IPS-15b (cell line): ENCODE results near the gene FMNL2.

ENCODE experiments used
- H3K27me3 ChIP-seq: one replicate; pipeline ENCODE4 v1.6.1; 2013; ENCODE audit warnings: low read length; ENCODE audit not compliant: control insufficient read depth, insufficient read depth
- H3K36me3 ChIP-seq: one replicate; pipeline ENCODE4 v1.6.1; 2013; ENCODE audit warnings: low read length; ENCODE audit not compliant: control insufficient read depth, insufficient read depth
- H3K4me1 ChIP-seq: one replicate; pipeline ENCODE4 v1.6.1; 2013; ENCODE audit warnings: mild to moderate bottlenecking, low read length; ENCODE audit not compliant: control insufficient read depth, insufficient read depth
- H3K4me3 ChIP-seq: one replicate; pipeline ENCODE4 v1.5.1; 2013; ENCODE audit warnings: low read depth, low read length
- H3K9ac ChIP-seq: one replicate; pipeline ENCODE4 v1.6.1; 2013; ENCODE audit warnings: low read depth, mild to moderate bottlenecking, low read length
- H3K9me3 ChIP-seq: one replicate; pipeline ENCODE4 v1.6.1; 2013; ENCODE audit warnings: mild to moderate bottlenecking, low read length; ENCODE audit not compliant: control insufficient read depth, insufficient read depth

FMNL2 gene

DNA sequence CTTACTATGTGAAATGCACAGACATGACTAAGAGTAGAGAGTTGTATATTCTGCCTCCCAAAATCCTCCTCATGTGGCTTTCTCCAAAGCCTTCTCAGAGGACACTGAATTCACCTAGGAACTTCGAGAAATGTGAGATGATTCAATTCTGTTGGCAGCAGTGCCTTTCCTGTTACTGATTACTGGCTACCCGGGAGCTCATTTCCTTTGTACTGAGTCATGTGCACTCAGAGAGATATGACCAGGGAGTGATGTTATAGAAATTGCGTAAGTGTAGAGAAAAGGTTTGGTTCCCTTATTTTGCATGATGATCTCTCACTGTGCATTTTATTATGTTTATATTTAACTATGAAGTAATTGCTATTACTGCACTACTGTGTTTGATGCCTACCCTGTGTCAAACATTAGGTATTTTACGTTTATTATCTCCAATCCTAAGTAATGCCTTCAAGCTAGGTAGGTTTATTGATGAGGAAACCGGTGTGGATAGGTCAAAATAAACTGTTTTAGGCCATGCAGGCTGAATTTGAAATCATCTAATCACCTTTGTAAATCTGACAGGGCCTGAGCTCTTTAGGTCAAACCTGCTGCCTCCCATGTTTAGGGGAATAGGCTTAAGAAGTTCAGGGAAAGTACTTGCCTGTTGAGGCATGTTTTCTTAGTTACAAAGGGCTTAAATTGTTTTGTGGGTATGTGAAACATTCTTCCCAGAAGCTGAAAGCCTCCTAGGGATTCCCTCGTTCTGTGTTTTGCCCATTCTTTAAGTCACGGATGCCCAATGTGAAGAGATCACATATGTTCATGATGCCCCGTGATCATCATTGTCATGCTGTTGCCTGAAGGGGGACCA is 86.8 kb downstream of the FMNL2 start:
- H3K36me3 ChIP-seq = no peaks in the 10 kb centered on the region
- H3K4me3 ChIP-seq = no peak overlapping the region
- no peak overlapping the region for H3K9ac ChIP-seq
- peaks cover 12% of the 10 kb centered on the region for H3K4me1 ChIP-seq
- no peaks in the 10 kb centered on the region for H3K27me3 ChIP-seq
- H3K9me3 ChIP-seq = no peaks in the 10 kb centered on the region

GRCh38 chr2:152423684-152424083 is 88.7 kb downstream of the FMNL2 start:
- no peaks in the 10 kb centered on the region for H3K9me3 ChIP-seq
- H3K27me3 ChIP-seq = no peaks in the 10 kb centered on the region
- H3K4me1 ChIP-seq = peaks cover 14% of the 10 kb centered on the region
- no peak overlapping the region for H3K9ac ChIP-seq
- no peaks in the 10 kb centered on the region for H3K36me3 ChIP-seq
- H3K4me3 ChIP-seq = no peak overlapping the region

GRCh38 chr2:152425765-152426727 is 91.1 kb downstream of the FMNL2 start:
- H3K4me1 ChIP-seq = peaks cover 17% of the 10 kb centered on the region
- H3K36me3 ChIP-seq = no peaks in the 10 kb centered on the region
- H3K27me3 ChIP-seq = no peaks in the 10 kb centered on the region
- no peaks in the 10 kb centered on the region for H3K9me3 ChIP-seq
- H3K4me3 ChIP-seq = no peak overlapping the region
- no peak overlapping the region for H3K9ac ChIP-seq

DNA sequence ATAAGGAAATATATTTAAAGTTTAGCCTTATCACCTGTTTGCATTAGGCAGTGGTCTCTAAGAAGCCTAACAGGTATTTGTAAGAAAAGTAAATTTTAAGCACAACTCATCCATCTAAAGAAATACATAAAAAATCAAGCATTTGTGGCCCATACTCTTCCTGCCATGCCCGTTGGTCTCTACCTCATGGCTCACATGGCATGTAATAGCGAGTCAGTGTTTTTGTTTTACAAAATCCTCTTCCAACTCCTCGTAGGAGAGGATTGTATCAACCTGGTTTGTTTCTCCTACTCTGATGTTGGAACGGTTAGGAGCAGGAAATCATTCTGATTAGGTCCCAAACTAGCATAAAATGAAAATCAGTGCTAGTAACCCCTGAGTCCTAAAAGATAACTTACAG is 91.8 kb downstream of the FMNL2 start:
- Histone ChIP-seq H3K9ac (no peak overlapping the region), H3K36me3 (no peaks in the 10 kb centered on the region), H3K4me3 (no peak overlapping the region), H3K27me3 (no peaks in the 10 kb centered on the region), H3K4me1 (peaks cover 17% of the 10 kb centered on the region), H3K9me3 (no peaks in the 10 kb centered on the region)

DNA sequence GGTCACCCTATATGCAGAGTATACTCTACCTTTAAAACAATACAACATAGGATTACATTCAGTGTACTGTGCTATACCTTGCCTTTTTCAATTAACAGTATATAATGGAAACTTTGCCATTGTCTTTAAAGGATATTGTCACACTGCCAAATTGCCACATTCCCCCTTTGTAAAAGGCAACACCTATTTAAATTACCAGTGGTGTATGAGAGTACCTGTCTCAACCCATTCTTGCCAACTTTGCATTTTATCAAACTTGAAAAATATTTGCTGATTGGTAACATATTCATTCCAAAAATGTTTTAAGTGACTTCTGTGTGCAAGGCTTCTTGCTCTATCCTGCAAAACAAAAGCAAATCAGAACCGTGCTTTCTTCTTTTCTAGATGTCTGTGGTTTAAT is 92.9 kb downstream of the FMNL2 start:
- no peak overlapping the region for H3K9ac ChIP-seq
- peaks cover 19% of the 10 kb centered on the region for H3K4me1 ChIP-seq
- H3K36me3 ChIP-seq = no peaks in the 10 kb centered on the region
- H3K9me3 ChIP-seq = no peaks in the 10 kb centered on the region
- no peak overlapping the region for H3K4me3 ChIP-seq
- H3K27me3 ChIP-seq = no peaks in the 10 kb centered on the region

- Histone ChIP-seq H3K4me3 (no peak overlapping the region), H3K9me3 (no peaks in the 10 kb centered on the region), H3K27me3 (no peaks in the 10 kb centered on the region), H3K4me1 (peaks cover 19% of the 10 kb centered on the region), H3K9ac (no peak overlapping the region), H3K36me3 (no peaks in the 10 kb centered on the region)
Observed at GRCh38 chr2:152428800-152429582, 94.0 kb downstream of the FMNL2 start.

DNA sequence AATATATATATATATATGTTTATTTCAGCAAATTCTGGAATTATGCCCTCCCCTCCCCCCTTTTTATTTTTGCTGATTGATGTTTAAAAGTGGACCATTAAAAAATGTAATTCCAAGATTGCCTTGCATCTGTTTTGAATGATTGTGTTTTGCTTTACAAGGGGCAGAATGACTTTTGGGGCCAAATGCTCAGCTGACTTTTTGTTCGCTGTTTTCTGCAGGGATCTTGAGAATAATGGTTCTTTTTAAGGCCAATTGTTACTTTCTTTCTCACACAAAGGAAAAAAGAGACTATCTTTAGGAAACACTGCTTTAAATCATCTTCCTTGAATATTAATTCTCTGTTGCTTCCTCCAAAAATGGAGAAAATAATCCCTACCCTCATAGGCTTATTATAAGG is 95.9 kb downstream of the FMNL2 start:
- peaks cover 29% of the 10 kb centered on the region for H3K4me1 ChIP-seq
- no peak overlapping the region for H3K9ac ChIP-seq
- H3K4me3 ChIP-seq = no peak overlapping the region

GRCh38 chr2:152431370-152432098 is 96.6 kb downstream of the FMNL2 start:
- no peak overlapping the region for H3K4me3 ChIP-seq
- no peak overlapping the region for H3K9ac ChIP-seq
- H3K27me3 ChIP-seq = no peaks in the 10 kb centered on the region
- H3K4me1 ChIP-seq = peaks cover 27% of the 10 kb centered on the region
- H3K9me3 ChIP-seq = no peaks in the 10 kb centered on the region
- H3K36me3 ChIP-seq = no peaks in the 10 kb centered on the region

More for the DNA sequence above, 95.9 kb downstream of the FMNL2 start:
- Histone ChIP-seq H3K36me3 (no peaks in the 10 kb centered on the region), H3K9me3 (no peaks in the 10 kb centered on the region), H3K27me3 (no peaks in the 10 kb centered on the region)

- no peak overlapping the region for H3K4me3 ChIP-seq
- H3K4me1 ChIP-seq = peaks cover 25% of the 10 kb centered on the region
- no peaks in the 10 kb centered on the region for H3K36me3 ChIP-seq
Observed at GRCh38 chr2:152432206-152432653, 97.3 kb downstream of the FMNL2 start.

GRCh38 chr2:152432765-152433164 is 97.8 kb downstream of the FMNL2 start:
- Histone ChIP-seq H3K9ac (no peak overlapping the region), H3K36me3 (no peaks in the 10 kb centered on the region), H3K4me1 (peaks cover 25% of the 10 kb centered on the region)

More at GRCh38 chr2:152432206-152432653, 97.3 kb downstream of the FMNL2 start:
- Histone ChIP-seq H3K9ac (no peak overlapping the region), H3K9me3 (no peaks in the 10 kb centered on the region), H3K27me3 (no peaks in the 10 kb centered on the region)

GRCh38 chr2:152433289-152433688 is 98.3 kb downstream of the FMNL2 start:
- H3K27me3 ChIP-seq = no peaks in the 10 kb centered on the region
- H3K4me1 ChIP-seq = peaks cover 25% of the 10 kb centered on the region
- no peaks in the 10 kb centered on the region for H3K36me3 ChIP-seq
- H3K9ac ChIP-seq = no peak overlapping the region
- H3K9me3 ChIP-seq = no peaks in the 10 kb centered on the region
- H3K4me3 ChIP-seq = no peak overlapping the region

More at GRCh38 chr2:152432765-152433164, 97.8 kb downstream of the FMNL2 start:
- H3K9me3 ChIP-seq = no peaks in the 10 kb centered on the region
- H3K4me3 ChIP-seq = no peak overlapping the region
- H3K27me3 ChIP-seq = no peaks in the 10 kb centered on the region
